ENCODE data around the gene TESK2. TPM values are rescaled to one million over a fixed set of nuclear protein-coding genes. Genes with fewer than 3 reads are reported as not detected.
A peak's percentile ranks its signal among the peaks of the same experiment; 100 is the strongest.

The TESK2 gene
- total and polyA plus RNA-seq, 2 of the 13 experiments (the other 11 are each of a cell fraction or from before 2014, with no cell fraction given), result 5.5 to 9.6 TPM

- no peak for TF ChIP-seq E2F1 (CRISPR knock-in tag; IDR thresholded peaks at IDR 0.05)
- 0 out of 2 replicates have a peak, but pooled peaks have one; percentile 37 for TF ChIP-seq ZFP82 (CRISPR knock-in tag; IDR thresholded peaks at IDR 0.05; ENCODE audit: borderline replicate concordance)
- TF ChIP-seq RFX1 (IDR thresholded peaks at IDR 0.05), result peak; percentile 32; the same call in 1 of the 2 replicates
- no peak for TF ChIP-seq ZNF713 (CRISPR knock-in tag; IDR thresholded peaks at IDR 0.05)
- no peak for TF ChIP-seq THAP9 (CRISPR knock-in tag; IDR thresholded peaks at IDR 0.05; ENCODE audit: borderline replicate concordance)
- TF ChIP-seq HOXA9 (CRISPR knock-in tag; IDR thresholded peaks at IDR 0.05; ENCODE audit: borderline replicate concordance), result no peak
- no peak for TF ChIP-seq KLF13 (CRISPR knock-in tag; IDR thresholded peaks at IDR 0.05)
- no peak for TF ChIP-seq ZBTB25 (CRISPR knock-in tag; IDR thresholded peaks at IDR 0.05)
- no peak for TF ChIP-seq POLR2AphosphoS2 (IDR thresholded peaks at IDR 0.05; ENCODE audit: low read depth, low read length)
- no peak for TF ChIP-seq ZNF33A (CRISPR knock-in tag; IDR thresholded peaks at IDR 0.05; ENCODE audit: borderline replicate concordance)
- TF ChIP-seq GATAD2A (CRISPR knock-in tag; IDR thresholded peaks at IDR 0.05), result no peak; the same call in none of the 2 replicates
- no peak for TF ChIP-seq ZNF180 (CRISPR knock-in tag; IDR thresholded peaks at IDR 0.05; ENCODE audit: borderline replicate concordance, low read depth)
- TF ChIP-seq ZNF276 (CRISPR knock-in tag; IDR thresholded peaks at IDR 0.05; ENCODE audit: low read depth), result no peak
- TF ChIP-seq ZNF367 (CRISPR knock-in tag; IDR thresholded peaks at IDR 0.05; ENCODE audit: borderline replicate concordance), result no peak
- no peak for TF ChIP-seq GRHL1 (CRISPR knock-in tag; conservative IDR thresholded peaks at IDR 0.05)
- TF ChIP-seq ZFP36L2 (CRISPR knock-in tag; IDR thresholded peaks at IDR 0.05), result no peak
- TF ChIP-seq JUND (CRISPR knock-in tag; IDR thresholded peaks at IDR 0.05), result no peak
- no peak for TF ChIP-seq SP140L (CRISPR knock-in tag; IDR thresholded peaks at IDR 0.05; ENCODE audit: borderline replicate concordance)
- TF ChIP-seq RBM39 (IDR thresholded peaks at IDR 0.05; ENCODE audit: low read depth, low read length, poor library complexity, severe bottlenecking), result no peak
- TF ChIP-seq ZNF333 (CRISPR knock-in tag; IDR thresholded peaks at IDR 0.05; ENCODE audit: borderline replicate concordance), result no peak
- peak; percentile 74 for TF ChIP-seq FOXO1 (CRISPR knock-in tag; IDR thresholded peaks at IDR 0.05)
These were observed 193.2 kb downstream of the TESK2 start (continued) for GRCh38 chr1:45297666-45298356.
